ENCODE results near the gene SHB.

SHB gene

DNA sequence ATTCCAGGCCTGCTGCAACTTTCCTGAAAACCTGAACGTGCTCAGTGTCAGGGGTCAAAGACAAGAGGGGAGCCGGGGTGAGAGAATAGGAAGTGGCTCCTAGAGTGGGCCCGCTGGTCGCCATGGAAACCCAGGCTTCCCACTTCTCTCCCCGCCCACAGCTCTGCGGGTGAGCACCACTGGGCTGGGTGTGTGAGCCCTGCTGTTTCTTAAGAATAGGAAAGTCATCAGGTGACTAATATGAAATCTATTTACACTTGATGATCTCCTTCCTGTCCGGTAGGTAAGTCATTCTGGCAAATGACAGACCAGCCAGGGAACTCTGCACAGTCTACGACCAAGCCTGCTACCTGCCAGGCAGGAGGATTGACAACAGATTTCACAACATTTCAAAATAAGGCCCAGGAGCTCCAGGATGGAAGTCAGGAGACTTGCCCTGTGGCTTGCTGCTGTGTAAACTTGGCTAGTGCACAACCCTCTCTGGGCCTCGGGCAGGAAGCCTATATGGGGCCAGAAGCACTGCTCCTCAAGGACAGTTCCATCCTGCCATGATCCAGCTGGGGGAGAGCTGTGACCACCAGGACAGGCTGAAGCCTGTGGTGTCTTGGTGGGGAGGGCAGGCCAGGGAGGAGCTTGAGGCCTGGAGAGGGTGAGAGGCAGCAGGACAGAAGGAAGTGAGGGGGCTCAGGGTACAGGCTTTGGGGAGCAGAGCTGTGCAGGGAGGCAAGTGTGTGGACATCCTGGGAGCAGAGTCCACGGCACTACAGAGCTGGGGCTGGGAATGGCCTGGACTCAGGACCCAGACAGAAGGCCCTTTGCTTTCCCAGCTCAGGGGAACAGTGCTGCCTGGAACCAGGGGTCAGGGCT is 60.6 kb downstream of the SHB start:
- DNase-seq (ENCODE audit: low spot score), result peak; percentile 86

- DNase-seq (ENCODE audit: low spot score), result no peak
Observed at GRCh38 chr9:38007016-38007415, 62.0 kb downstream of the SHB start.

GRCh38 chr9:38006163-38006562 is 62.9 kb downstream of the SHB start:
- DNase-seq (ENCODE audit: low spot score), result no peak

DNA sequence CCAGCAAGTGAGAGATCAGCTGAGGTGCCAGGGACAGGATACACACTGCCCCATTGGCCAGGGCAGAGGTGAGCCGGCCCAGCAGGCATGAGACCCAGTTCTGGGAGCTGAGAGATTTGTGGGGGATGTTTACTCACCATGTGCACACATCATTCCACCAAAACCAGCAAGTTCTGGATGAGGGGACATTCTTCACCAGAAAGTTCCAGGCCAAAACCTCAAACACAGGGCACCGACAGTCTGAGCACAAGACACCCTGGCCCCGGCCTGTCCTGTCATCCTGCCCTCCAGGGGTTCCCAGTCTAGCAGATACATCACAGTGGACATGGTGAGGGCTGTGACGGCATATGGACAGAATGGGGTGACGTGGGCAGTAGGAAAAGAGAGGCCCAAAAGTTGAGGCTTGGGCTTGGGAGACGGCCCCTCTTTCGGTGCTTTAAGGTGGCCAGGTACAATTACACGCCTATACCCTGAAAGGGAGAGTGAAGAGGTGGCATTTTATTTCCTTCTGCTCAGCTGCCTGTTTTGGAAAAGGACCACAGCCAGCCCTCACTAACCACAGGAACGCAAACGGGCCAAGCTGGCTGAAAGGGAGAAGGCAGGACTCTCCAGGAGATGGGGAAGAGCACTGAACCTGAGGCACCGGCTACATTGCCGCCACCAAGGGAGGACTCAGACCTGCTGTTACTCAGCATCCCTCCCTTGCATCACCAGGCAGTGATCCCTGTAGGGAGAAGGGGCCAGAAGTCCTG is 64.0 kb downstream of the SHB start:
- DNase-seq (ENCODE audit: low spot score), result no peak

DNA sequence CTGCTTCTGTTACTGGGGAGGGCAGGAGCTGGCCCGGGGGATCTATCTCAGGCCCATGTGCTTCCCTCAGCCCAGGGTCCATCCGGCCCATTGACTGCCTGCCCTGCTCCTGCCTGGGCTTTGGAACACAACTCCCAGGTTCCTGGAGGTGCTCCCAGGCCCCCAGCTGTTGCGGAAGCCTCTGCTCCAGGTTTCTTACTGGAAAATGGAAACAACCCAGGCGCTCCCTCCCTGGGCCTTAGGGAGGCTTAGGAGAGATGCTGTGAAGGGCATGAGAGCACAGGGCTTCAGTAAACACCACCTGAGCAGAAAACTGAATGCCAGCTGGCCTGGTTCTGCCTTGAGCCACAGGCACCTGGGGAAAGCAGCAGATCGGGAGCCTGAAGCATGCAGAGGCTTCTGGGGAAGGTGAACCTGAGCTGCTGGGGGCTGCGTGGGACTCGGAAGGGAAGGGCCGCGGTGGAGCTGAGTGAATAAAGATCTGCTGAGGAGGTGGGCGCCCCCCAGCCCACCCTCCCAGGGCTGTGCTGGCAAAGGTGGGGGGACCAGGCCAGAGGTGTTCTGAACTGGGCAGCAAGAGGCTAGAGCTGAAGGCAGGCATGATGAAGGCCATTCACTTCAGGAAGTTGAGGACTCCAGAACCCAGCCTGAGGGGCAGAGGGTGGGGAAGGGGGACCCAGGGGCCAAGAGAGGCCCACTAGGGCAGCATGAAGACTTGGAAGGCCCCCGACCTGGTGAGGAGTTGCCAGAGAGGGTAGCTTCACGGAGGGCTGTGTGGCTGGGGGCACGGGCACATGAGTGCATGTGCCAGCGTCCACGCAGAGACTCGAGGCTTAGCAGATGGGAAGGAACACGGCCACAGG is 64.8 kb downstream of the SHB start:
- no peak for DNase-seq (ENCODE audit: low spot score)

DNA sequence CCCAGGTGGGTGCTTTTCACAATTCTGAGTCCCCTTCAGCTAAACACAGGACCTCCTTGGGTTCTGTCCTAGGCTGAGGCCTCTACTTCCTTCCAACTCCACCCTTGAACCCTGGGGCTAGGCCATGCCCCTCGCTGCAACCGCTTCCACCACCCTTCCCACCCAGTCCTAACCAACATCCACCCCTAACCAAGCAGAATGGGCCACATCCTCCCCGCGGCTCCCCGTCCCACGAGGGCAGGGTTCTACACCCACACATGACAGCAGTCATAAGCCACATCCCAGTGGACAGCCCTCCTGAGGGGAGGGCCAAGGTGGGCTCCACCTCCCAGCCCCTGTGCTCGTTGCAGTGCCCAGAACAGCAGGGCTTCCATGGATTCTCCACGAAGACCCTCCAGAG is 65.8 kb downstream of the SHB start:
- no peak for DNase-seq (ENCODE audit: low spot score)

- no peak for DNase-seq (ENCODE audit: low spot score)
Observed at GRCh38 chr9:38001430-38001829, 67.6 kb downstream of the SHB start.

GRCh38 chr9:38000735-38001134 is 68.3 kb downstream of the SHB start:
- DNase-seq (ENCODE audit: low spot score), result no peak

- no peak for DNase-seq (ENCODE audit: low spot score)
Observed at GRCh38 chr9:38000332-38000731, 68.7 kb downstream of the SHB start.

DNA sequence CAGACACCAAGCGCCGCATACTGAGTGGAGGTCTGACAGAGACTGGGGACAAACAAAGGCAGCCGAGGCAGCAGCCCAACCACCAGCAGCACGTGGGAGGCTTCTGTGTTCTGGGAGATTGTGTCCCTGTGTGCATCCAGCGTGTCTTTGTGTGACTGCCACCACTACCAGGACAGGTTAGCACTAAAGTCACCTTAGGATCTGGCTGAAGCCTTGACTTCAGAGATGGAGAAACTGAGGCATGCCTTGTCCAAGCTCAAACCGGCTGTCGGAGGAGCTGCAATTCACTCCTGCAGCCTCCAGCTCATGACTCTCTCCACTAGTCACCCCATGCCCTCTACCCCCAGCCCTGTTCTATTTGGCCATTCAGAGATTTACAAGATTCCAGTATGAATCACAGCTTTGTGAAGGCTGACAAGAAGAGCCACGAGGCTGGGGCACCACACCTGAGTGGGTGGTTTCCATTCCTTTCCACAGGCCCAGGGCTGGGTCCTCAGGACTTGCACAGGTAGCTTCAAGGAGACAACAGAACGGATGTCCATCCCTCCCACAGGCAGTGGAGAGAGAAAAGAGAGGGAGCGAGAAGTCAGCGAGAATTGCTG is 69.3 kb downstream of the SHB start:
- DNase-seq (ENCODE audit: low spot score), result no peak

- peak; percentile 27 for DNase-seq (ENCODE audit: low spot score)
Observed at GRCh38 chr9:37998881-37999587, 70.0 kb downstream of the SHB start.

DNA sequence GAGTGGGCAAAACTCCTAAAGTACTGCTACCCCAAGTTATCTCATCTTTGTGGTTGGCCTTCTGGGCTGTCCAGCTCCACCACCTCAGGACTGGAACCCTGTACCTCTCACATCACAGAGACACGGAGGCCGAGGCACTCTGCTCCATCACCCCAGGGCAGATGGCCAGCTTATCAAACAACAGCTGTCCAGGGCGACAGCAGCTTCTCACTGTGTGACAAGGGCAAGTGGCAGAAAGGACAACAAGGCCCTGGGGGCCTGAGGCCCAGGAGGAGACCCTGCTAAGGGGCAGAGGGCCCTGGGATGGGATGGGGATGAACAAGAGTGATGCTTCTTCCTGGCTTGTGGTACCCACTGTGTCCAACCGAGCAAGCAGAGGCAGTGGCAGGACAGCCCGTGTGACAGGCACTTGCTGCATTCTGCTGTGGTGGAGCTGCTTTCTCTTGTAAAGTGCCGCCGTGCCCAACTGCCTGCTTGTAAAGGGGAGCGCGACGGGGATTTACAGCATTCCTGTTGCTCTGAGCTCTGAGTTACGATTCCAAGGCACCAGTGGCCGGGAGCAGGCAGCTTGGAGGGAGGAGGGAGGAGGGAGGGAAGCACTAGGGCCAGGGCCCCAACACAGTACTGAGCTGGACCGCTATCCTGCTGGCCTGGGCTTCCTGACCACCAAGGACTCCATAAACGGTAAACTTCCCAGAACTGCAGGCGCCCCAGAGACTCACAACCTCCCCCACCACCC is 71.2 kb downstream of the SHB start:
- no peak for DNase-seq (ENCODE audit: low spot score)

DNA sequence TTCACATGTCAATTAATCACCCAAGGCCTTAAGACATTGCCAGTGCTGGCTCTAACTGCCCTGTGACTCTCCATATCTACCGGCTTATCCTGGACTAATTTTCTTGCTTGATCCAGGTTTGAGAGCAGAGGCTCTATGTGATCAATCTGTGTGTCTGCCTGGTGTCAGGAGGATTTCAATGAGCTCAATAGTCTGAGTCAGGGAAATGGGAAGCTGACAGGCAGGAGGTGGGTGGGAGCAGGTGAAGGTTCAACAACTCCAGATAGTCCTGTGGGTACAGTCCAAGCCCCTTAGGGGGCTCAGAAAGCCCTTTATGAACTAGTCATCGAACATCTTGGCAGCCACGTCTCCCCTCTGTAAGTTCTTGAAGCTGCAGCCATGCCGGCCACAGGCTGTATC is 72.2 kb downstream of the SHB start:
- no peak for DNase-seq (ENCODE audit: low spot score)

DNA sequence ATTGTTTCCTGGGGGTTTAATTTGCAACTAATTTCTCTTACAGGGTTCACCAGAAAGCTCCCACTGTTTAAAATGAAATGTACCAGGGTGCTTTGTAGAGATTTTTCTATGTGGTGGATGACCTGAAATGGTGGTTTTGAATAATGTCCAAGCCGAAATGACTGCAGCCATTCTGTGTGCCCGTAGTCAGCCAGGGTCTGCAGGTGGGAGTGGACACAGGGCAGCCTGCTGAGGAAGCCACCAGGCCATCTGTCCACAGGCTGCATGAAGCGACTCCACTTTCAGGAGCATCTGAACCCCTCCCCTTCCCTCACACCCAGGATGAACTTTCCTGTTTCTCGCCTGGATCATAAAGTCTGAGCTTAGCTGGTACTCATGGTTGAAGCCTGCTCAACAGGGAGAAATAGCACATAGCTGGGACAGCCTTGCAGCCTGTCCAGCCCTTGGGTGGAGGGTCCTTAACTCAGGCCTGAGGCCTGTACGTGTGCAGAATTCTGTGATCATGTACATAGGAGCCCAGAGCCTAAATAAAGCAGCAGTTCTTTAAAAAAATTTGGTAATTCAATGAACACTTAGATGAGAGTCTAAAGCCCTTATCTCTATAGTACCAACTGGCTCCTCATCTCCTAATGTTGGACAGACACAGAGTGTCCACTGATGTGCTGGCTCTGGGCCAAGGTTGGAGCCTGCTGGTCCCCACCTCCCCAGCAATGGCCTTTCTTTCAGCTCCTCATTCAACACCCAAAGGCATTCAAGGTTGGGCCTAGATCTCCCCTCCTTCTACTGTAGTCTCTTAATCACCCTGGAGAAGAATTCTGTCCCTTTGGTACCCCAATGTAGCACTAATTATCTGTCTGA is 72.8 kb downstream of the SHB start:
- no peak for DNase-seq (ENCODE audit: low spot score)

DNA sequence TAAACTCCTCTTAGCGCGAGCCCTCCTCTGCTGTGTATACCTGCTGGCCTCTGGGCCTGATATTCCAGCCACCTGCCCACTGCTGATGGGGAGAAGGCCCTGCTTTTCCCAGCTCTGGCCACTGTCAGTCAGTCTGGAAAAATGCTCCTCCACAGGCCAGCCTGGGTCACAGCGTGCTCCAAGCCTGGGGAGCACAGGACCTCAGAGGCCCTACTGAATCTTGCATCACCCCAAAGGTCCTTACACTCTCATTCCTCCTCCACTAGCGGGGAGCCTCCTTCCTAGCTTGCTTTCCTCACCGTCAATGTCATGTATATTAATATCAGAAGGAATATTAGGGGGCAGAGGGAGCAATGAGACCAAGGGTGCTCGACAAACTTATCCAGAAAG is 73.7 kb downstream of the SHB start:
- no peak for DNase-seq (ENCODE audit: low spot score)

GRCh38 chr9:37994639-37995347 is 74.2 kb downstream of the SHB start:
- peak; percentile 85 for DNase-seq (ENCODE audit: low spot score)

- no peak for DNase-seq (ENCODE audit: low spot score)
Observed at GRCh38 chr9:37992924-37993349, 76.1 kb downstream of the SHB start.

GRCh38 chr9:37990404-37991015 is 78.5 kb downstream of the SHB start:
- DNase-seq (ENCODE audit: low spot score), result no peak

DNA sequence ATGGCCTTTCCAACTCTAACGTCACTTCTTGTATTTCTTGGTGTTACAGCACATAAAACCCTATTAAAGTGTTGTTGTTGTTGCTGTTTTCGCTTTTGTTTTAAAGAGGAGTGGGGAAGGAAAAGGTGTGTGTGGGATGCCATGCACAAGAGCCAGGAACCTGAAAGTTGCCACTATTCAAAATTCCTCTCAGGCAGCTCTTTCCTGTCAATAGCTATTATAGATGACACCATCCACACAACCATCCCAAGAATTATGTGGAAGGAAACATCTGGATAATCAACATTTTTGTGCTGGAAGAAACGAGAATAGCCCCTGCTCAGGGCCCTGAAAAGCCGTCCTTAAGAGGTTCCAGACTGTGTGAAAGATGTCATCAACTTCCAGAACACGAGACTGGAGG is 79.3 kb downstream of the SHB start:
- no peak for DNase-seq (ENCODE audit: low spot score)

All from GM03348 (cell line).